GM18519 (cell line): Measurements from ENCODE around the gene CROT.
"Not testable (repeated sequence)": the region's sequence is repeated elsewhere in the genome, so short reads cannot be mapped to it uniquely, and the experiment has no call there.

Experiments
- ATAC-seq: cut with Tn5 transposase; IDR thresholded peaks from one replicate; pipeline ENCODE4 v1.9.1; 2021; ENCODE audit warnings: mild to moderate bottlenecking, moderate library complexity; ENCODE audit not compliant: unreplicated experiment, low FRiP score

Gene CROT

GRCh38 chr7:87345166-87345927, at the start of gene CROT:
CROT (plus strand) TSS chr7:87345664; CDS start chr7:87349069, 3,405 bp downstream.
- ATAC-seq: peak; percentile 94

DNA sequence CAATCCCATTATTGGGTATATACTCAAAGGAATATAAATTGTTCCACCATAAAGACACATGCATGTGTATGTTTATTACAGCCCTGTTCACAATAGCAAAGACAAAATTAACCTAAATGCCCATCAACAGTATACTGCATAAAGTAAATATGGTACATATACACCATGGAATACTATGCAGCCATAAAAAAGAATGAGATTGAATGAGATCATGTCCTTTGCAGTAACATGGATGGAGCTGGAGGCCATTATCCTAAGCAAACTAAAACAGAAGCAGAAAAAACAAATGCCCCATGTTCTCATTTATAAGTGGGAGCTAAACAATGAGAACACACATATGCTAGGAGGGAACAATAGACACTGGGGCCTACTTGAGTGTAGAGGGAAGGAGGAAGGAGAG, 44.7 kb upstream of the CROT start:
- ATAC-seq: no peak

- ATAC-seq: no peak
These were observed 34.6 kb upstream of the CROT start for GRCh38 chr7:87310790-87311419.

DNA sequence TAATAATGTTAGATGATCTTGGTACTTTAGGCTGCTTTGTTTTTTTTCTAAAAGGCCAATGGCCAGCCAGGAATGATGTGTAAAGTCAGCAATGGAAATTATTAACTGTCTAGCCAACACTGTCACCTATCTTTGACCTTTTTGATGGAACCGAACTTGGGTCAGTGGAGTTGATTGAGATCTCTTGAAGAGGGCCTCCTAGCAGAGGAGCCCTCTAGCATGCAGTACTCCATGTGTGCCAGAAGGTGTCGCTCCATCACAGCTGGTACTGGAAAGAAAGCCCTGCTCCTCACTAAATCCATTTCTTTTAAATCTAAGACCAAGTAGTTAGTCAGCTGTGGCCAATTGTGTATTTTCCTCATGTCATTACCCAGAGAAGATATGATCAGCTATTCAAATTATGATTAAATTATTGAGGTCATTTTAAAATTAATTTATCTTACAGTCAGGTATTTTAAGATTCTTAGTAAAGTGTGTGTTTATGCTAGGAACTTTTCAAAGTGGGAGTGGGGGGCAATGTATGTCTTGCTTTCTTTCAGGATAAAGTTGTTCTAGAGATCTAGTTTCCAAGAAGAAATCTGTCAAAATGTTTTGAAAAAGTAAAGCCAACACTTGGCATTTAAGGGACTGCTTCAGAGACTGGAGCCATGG, 33.1 kb upstream of the CROT start:
- ATAC-seq: peak; percentile 56

DNA sequence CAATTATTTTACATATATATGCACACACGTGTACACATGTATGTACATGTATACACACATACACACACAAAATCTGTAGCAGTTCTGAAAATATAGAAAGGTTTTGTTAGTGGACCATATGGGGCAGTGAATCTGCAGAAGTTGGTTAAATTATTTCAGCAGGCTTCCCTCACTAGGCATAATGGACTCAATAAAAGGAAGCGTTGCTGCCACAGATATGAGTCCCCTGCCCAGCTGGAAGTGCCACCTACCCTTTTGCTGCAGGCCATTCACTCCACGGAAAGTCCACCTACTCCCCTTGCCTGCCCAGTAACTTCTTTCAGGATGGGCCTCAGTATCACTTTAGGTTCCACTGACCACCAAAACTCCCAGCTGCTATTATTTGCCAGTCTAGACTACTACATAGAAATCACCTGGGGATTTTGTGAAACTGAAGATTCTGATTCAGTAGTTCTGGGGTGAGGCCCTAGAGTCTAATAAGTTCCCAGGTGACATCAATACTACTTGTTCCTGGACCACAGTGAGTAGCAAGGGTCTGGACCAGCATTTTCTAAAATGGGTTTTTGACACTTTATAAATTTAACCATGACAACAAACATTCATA, 29.3 kb upstream of the CROT start:
- ATAC-seq: peak; percentile 77

DNA sequence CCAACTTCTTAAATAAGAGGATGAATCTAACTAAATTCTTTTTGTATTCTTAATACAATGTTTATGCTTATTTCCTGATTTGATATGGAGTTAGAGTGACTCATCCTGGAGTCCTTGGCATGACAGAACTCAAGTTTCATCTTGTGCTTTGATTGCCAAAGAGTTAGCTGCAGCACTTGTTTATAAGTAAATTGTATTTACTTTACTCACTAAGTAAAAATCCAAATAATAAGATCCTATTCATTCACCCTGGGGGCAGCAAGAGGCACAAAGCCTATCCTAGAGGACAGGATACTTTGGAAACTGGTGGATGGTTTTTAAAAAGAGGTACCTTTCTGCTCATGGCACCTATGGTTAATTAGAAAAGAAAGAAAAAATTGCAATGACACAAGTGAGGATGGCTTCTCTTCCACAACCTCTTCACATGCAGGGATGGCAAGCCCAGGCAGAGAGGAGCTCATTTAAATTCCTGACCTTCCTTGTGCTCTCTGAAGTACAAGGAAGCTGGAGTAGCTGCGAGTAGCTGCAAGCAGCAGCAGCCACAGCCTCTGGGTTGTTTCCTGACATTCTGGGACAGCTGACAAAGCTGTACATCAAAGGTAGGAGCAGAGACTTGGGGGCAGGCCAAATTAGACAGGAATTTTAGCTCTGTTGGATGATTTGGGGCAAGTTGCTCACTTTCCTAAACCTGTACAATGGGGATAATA, 28.5 kb upstream of the CROT start:
- ATAC-seq: no peak

GRCh38 chr7:87317691-87318245, 27.7 kb upstream of the CROT start:
- ATAC-seq: no peak

- ATAC-seq: no peak
These were observed 26.7 kb upstream of the CROT start for GRCh38 chr7:87318741-87319140.

GRCh38 chr7:87319154-87319581, 26.3 kb upstream of the CROT start:
- not testable (repeated sequence) for ATAC-seq

DNA sequence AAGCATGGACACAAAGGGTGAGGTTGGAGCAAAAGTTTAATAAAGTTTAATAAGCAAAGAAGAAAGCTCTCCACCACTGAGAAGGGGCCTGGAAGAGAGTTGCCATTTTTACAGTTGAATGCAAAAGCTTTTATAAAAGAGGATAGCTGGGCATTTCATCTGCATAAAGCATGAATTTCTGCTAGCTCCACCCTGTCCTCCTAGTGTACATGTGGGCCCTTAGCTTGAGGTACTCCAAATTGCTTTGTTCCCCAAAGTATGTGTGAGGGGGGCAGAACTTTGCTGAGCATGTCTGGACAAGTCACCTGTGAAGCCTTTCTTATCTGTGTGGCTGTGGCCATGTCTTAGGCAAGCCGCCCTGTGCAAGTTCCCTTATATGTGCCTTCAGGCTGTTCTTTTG, 22.6 kb upstream of the CROT start:
- ATAC-seq: no peak

DNA sequence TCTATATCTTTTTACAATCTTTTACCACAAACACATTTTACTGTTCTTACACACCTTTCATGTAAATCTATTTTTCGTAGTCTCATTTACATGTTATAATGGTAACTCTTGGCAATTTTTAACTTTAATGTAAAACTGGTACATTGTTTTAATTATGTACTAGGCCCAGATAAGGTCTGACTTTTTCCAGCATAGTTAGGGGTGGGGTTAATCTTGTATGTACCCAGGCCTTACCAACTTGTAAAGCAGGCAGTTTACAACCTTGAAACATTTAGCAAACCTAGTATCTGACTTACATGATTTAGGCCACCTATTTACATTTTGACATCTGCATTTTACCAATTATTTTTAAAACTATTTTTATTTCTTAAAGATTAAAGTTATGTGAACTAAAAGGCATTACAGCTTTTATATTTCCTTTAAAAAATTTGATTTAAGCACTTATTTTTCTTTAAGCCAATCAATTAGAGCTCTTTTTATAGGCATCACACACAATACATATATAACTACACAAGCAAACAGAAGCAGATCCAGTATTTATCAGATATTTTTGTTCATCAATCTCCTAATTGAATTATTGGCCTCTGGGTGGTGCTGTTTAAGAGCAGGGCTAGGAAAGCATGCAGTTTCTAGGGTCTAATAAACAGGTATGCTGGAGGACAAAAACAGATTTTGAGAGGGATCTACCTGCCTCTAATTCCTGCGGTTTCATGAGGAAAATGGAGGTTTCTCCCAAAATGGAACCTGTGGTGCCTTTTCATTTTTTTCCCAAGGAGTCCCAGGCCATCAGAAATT, 19.7 kb upstream of the CROT start:
- ATAC-seq: no peak

DNA sequence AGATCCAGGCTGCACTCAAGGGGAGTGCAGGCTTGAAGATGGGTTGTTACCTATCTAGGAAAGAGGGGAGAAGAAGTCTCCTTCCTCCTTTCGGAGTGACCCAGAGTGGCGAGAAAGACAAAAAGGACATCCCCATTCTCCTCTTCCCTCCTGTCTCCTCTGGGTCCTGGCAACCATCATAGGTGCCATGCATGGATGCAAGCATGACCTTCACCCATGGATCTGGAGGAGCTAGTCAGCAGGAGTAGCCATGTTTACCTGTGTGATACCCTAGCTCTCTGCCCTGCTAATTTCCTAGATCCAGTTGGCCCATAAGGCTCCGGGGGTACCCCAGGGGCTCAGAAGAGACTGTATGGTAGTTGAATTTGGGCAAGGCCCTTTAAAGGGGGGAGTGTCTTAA, 17.2 kb upstream of the CROT start:
- no peak for ATAC-seq

GRCh38 chr7:87330316-87330715, 15.1 kb upstream of the CROT start:
- no peak for ATAC-seq

- no peak for ATAC-seq
These were observed 14.5 kb upstream of the CROT start for GRCh38 chr7:87330942-87331341.

- ATAC-seq: no peak
These were observed 13.7 kb upstream of the CROT start for GRCh38 chr7:87331687-87332252.

DNA sequence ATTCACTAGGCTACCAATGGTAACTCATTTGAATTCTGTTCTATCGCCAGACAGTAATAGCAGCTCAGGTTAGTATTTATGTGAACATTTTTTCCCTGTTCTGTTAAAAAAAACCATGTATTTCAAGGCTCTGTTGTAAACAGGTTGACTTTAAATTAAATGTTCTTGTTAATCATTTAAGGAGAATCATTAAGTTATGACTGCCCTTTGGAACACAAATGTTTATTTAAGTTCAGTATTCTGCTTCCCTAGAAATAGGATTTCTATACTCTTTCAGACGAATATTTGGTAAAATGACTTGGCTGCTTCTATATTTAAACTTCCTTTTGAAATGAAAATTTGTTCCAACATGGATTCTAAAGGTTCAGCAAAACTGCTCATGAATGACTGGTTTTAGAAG, 13.1 kb upstream of the CROT start:
- ATAC-seq: no peak

- no peak for ATAC-seq
These were observed 9.3 kb upstream of the CROT start for GRCh38 chr7:87336136-87336535.

DNA sequence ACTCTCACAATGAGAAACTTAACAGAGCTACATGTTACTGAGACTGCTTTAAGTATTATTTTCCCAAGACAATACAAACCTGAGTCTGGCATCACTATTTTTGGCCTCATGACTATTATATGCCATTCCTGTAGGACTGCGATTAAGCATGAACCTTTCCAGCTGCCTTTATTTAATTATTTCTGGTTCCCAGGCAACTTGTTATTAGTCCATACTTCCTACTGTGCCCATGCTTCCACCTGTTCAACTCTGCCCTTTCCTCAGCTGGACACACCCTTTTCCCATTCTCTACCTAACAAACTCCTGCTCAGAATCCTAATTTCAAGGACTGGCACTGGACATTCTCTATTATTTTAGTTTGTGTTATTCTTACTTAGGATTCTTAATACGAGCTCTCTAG, 8.1 kb upstream of the CROT start:
- no peak for ATAC-seq

DNA sequence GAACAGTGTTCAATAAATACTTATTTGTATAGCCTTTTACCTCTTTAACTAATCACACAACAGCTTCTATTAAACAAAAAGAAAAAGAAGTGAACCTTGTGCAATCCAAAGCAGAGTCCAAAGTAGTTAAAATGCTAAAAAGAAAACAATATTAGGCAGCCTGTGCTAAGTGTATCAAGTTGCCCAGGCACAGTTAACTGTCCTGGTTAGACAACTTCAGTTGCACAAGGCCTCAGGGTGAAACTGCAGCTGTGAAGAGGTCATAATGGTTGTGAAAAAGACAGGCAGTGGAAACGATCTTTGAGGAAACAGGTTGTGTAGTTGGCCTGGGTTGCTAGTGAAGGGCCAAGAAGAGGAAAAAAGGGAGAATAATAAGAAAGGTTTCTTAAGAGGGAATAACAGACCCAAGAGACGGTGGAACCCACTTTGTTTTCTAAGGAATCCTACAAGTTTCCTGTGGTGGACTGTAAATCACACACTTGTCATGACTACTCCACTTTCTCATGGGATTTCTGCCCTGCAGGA, 6.0 kb upstream of the CROT start:
- no peak for ATAC-seq
